T-cell (primary cell): Measurements from ENCODE around the gene COTL1. TPM values are rescaled to one million over a fixed set of nuclear protein-coding genes. Genes with fewer than 3 reads are reported as not detected.

ENCODE experiments used
- ATAC-seq, 4 experiments: fragments of 200-7000 bp in 3 of 4; fragments of 150-1000 bp in 1 of 4; cut with Tn5 transposase; replicated peaks in 1 of 4; 1 replicate in 3 of 4; 2 replicates in 1 of 4; pipeline ENCODE4 v1.10.0; 2021; ENCODE audit warnings: moderate library complexity in 3 of 4, mild to moderate bottlenecking in 2 of 4, moderate number of reproducible peaks in 1 of 4
- CTCF ChIA-PET, 2 donors: fragments of 300-600 bp; sonication (Branson Sonifier 250); formaldehyde crosslinking; loops; one replicate each; lab custom pipeline; 2022; ENCODE audit warnings: antibody characterized with exemption in 2 of 2; lab: Charles Lee
- POLR2A ChIA-PET, 2 donors: fragments of 300-600 bp; sonication (Branson Sonifier 250); formaldehyde crosslinking; loops; one replicate each; lab custom pipeline; 2022; ENCODE audit warnings: antibody characterized with exemption in 2 of 2; lab: Charles Lee
- DNase-seq, 35 experiments: peaks; one replicate each; pipeline versions ENCODE4 v3.0.0 to v3.0.0-alpha.2; 2013 to 2023
- H3K27ac ChIP-seq: one replicate; pipeline ENCODE4 v1.5.1; 2013; ENCODE audit warnings: low read length
- H3K27me3 ChIP-seq, 2 experiments: replicated peaks in 1 of 2; 1 replicate in 1 of 2; 2 replicates in 1 of 2; pipeline versions ENCODE4 v1.6.1 to v1.7.0; 2013; ENCODE audit warnings: low read length in 1 of 2, mixed read lengths in 1 of 2; ENCODE audit not compliant: control insufficient read depth in 2 of 2, insufficient read depth in 2 of 2; ENCODE audit errors: extremely low read depth in 1 of 2
- H3K36me3 ChIP-seq, 2 donors: 1 replicate in 1 of 2; 2 replicates in 1 of 2; pipeline versions ENCODE4 v1.6.1 to v1.7.0; 2013; ENCODE audit warnings: low read length in 1 of 2; ENCODE audit not compliant: control insufficient read depth in 2 of 2, insufficient read depth in 1 of 2; ENCODE audit errors: extremely low read depth in 1 of 2
- H3K4me1 ChIP-seq, 2 experiments: 1 replicate in 1 of 2; 2 replicates in 1 of 2; pipeline versions ENCODE4 v1.6.1 to v1.7.0; 2013; ENCODE audit warnings: low read length in 2 of 2, mixed read lengths in 1 of 2; ENCODE audit not compliant: insufficient read depth in 2 of 2, control insufficient read depth in 1 of 2; ENCODE audit errors: extremely low read depth in 1 of 2
- H3K4me3 ChIP-seq, 2 donors: 1 replicate in 1 of 2; 2 replicates in 1 of 2; pipeline versions ENCODE4 v1.5.1 to v1.7.0; 2013; ENCODE audit warnings: mild to moderate bottlenecking in 2 of 2, low read length in 1 of 2, moderate library complexity in 1 of 2; ENCODE audit not compliant: control insufficient read depth in 1 of 2; ENCODE audit errors: extremely low read depth in 1 of 2
- H3K9me3 ChIP-seq: 2 replicates; pipeline ENCODE4 v1.7.0; 2013
- H3K27ac Mint-ChIP-seq, 2 donors: one replicate each; pipeline ENCODE4 v1.8.0; 2020 to 2021; ENCODE audit warnings: mild to moderate bottlenecking in 2 of 2, mixed read lengths in 2 of 2
- H3K27me3 Mint-ChIP-seq, 2 donors: one replicate each; pipeline ENCODE4 v1.8.0; 2021 to 2022; ENCODE audit warnings: mixed read lengths in 2 of 2
- H3K36me3 Mint-ChIP-seq: one replicate; pipeline ENCODE4 v1.8.0; 2021; ENCODE audit warnings: mixed read lengths
- H3K4me1 Mint-ChIP-seq, 3 donors: one replicate each; pipeline ENCODE4 v1.8.0; 2020 to 2022; ENCODE audit warnings: mixed read lengths in 3 of 3, mild to moderate bottlenecking in 1 of 3
- H3K4me3 Mint-ChIP-seq, 3 donors: one replicate each; pipeline ENCODE4 v1.8.0; 2020 to 2022; ENCODE audit warnings: mild to moderate bottlenecking in 3 of 3, mixed read lengths in 3 of 3, moderate library complexity in 3 of 3
- H3K9me3 Mint-ChIP-seq, 3 donors: one replicate each; pipeline ENCODE4 v1.8.0; 2020 to 2022; ENCODE audit warnings: mixed read lengths in 3 of 3
- WGBS: methylation state at CpG from one replicate; pipeline ENCODE4 v1.1.5; 2013; ENCODE audit warnings: missing lambda C conversion rate; ENCODE audit not compliant: insufficient coverage; 5-methylcytosine and 5-hydroxymethylcytosine counted together
- total RNA-seq, 35 experiments: library from RNA in 6 of 35; stranded (reverse) in 6 of 35; fragments of 120-200 nt in 1 of 35; gene quantifications; one replicate each; pipeline versions ENCODE4 v1.2.1 to v1.2.4 and lab custom pipeline; 2013 to 2026

Gene COTL1
- total RNA-seq, 5 donors from 2014 or later (not counting 1 experiment from before 2014, with no cell fraction given) = 205 to 265 (median 221) TPM

GRCh38 chr16:84648595-84649510 is 31.0 kb upstream of the COTL1 start:
- peaks cover 49 to 59% (median 50%) of the 10 kb centered on the region in 3 donors for H3K4me1 Mint-ChIP-seq
- peaks cover 14% of the 10 kb centered on the region for H3K36me3 Mint-ChIP-seq
- CTCF ChIA-PET = interaction anchor here (1.0 to 1.5 kb wide), 3 partner anchors 23 to 142 kb away, joined by 3 to 4 read pairs (median 3); no protein-coding TSS in a partner anchor
- Histone ChIP-seq H3K36me3 (peaks cover 13 to 24% of the 10 kb centered on the region in 2 donors), H3K4me1 (peaks cover 11 to 46% of the 10 kb centered on the region in 2 experiments), H3K9me3 (no peaks in the 10 kb centered on the region), H3K27ac (peak overlapping the region; percentile 17), H3K4me3 (peak overlapping the region; percentile 52 to 69), H3K27me3 (peaks cover 0 to 3% of the 10 kb centered on the region in 2 experiments)
- no peaks in the 10 kb centered on the region for H3K27me3 Mint-ChIP-seq
- POLR2A ChIA-PET = interaction anchor here in 1 of 2 donors (1.0 kb wide), 1 partner anchor 41 kb away, joined by 5 read pairs; no protein-coding TSS in a partner anchor
- peak overlapping the region; percentile 77 to 83 (median 78) for H3K4me3 Mint-ChIP-seq
- ATAC-seq (peak; percentile 42 to 65 (median 62)), DNase-seq (peak in 34 of 35 experiments; percentile 8 to 56 (median 35))
- under 1% methylated on average over 85 of the region's 96 CpGs for WGBS
- H3K9me3 Mint-ChIP-seq = no peaks in the 10 kb centered on the region
- peak overlapping the region; percentile 75 to 83 for H3K27ac Mint-ChIP-seq

- Histone ChIP-seq H3K9me3 (no peaks in the 10 kb centered on the region), H3K36me3 (peaks cover 7 to 19% of the 10 kb centered on the region in 2 donors), H3K27ac (peak within 1 kb of the TSS; percentile 17), H3K4me3 (peak within 1 kb of the TSS; percentile 52 to 69), H3K27me3 (peaks cover 0 to 3% of the 10 kb centered on the region in 2 experiments), H3K4me1 (peaks cover 7 to 38% of the 10 kb centered on the region in 2 experiments)
- ChIA-PET CTCF (interaction anchor here (1.0 to 1.5 kb wide), 3 partner anchors 24 to 142 kb away, joined by 3 to 4 read pairs (median 3); no protein-coding TSS in a partner anchor), POLR2A (interaction anchor here in 1 of 2 donors (1.0 kb wide), 1 partner anchor 40 kb away, joined by 5 read pairs; no protein-coding TSS in a partner anchor)
- Mint-ChIP-seq H3K36me3 (peaks cover 14% of the 10 kb centered on the region), H3K4me1 (peaks cover 43 to 53% (median 47%) of the 10 kb centered on the region in 3 donors), H3K27me3 (no peaks in the 10 kb centered on the region), H3K27ac (peak within 1 kb of the TSS; percentile 87 to 91), H3K4me3 (peak within 1 kb of the TSS; percentile 83 to 94 (median 85)), H3K9me3 (no peaks in the 10 kb centered on the region)
- DNase-seq (peak; percentile 26 to 83 (median 64)), ATAC-seq (peak; percentile 87 to 90 (median 88))
- WGBS = 3% methylated on average over 74 of the region's 77 CpGs
Measured at GRCh38 chr16:84647828-84648594, 30.1 kb upstream of the COTL1 start, which contains the start of gene KLHL36. Gene KLHL36, plus strand, starts transcription at chr16:84648511. Its CDS starts 2,357 bp downstream, at chr16:84650868.

GRCh38 chr16:84643674-84644073 is 25.8 kb upstream of the COTL1 start:
- CTCF ChIA-PET = no interaction called here
- no peak overlapping the region for H3K27ac ChIP-seq
- 87% methylated on average over 3 of the region's 4 CpGs for WGBS

GRCh38 chr16:84643180-84643583 is 25.3 kb upstream of the COTL1 start:
- WGBS = 97% methylated on average over 4 of the region's 8 CpGs
- ChIA-PET POLR2A (interaction anchor here in 1 of 2 donors (0.7 kb wide), 1 partner anchor 96 kb away, joined by 4 read pairs; no protein-coding TSS in a partner anchor), CTCF (interaction anchor here (0.6 to 1.2 kb wide), 2 partner anchors 96 to 369 kb away, joined by 3 to 4 read pairs; no protein-coding TSS in a partner anchor)

More at GRCh38 chr16:84643674-84644073, 25.8 kb upstream of the COTL1 start:
- Histone ChIP-seq H3K27me3 (peaks cover 0 to 3% of the 10 kb centered on the region in 2 experiments), H3K36me3 (no peaks in the 10 kb centered on the region), H3K4me1 (peaks cover 18 to 34% of the 10 kb centered on the region in 2 experiments), H3K9me3 (no peaks in the 10 kb centered on the region), H3K4me3 (no peak overlapping the region)
- Mint-ChIP-seq H3K4me3 (no peak overlapping the region), H3K4me1 (peaks cover 33 to 53% (median 49%) of the 10 kb centered on the region in 3 donors), H3K9me3 (no peaks in the 10 kb centered on the region), H3K36me3 (no peaks in the 10 kb centered on the region), H3K27me3 (no peaks in the 10 kb centered on the region), H3K27ac (peak overlapping the region in 1 of 2 donors; percentile 69)
- DNase-seq (no peak), ATAC-seq (no peak)
- POLR2A ChIA-PET = interaction anchor here in 1 of 2 donors (0.7 kb wide), 1 partner anchor 97 kb away, joined by 4 read pairs; no protein-coding TSS in a partner anchor

GRCh38 chr16:84641643-84642358 is 23.9 kb upstream of the COTL1 start:
- peak overlapping the region in 1 of 2 donors; percentile 15 for H3K4me3 ChIP-seq
- Mint-ChIP-seq H3K27ac (peak overlapping the region; percentile 86 to 92), H3K36me3 (no peaks in the 10 kb centered on the region), H3K9me3 (no peaks in the 10 kb centered on the region), H3K27me3 (no peaks in the 10 kb centered on the region), H3K4me1 (peaks cover 29 to 61% (median 56%) of the 10 kb centered on the region in 3 donors), H3K4me3 (peak overlapping the region; percentile 4 to 65 (median 25))
- ATAC-seq = peak; percentile 49 to 80 (median 57)
- no peaks in the 10 kb centered on the region for H3K27me3 ChIP-seq
- DNase-seq = peak in 19 of 35 experiments; percentile 12 to 52 (median 33)
- H3K9me3 ChIP-seq = no peaks in the 10 kb centered on the region
- whole genome bisulfite sequencing = no CpG with 5 or more reads among the region's 6 CpGs
- peaks cover 21 to 29% of the 10 kb centered on the region in 2 experiments for H3K4me1 ChIP-seq
- H3K36me3 ChIP-seq = no peaks in the 10 kb centered on the region
- H3K27ac ChIP-seq = no peak overlapping the region
- CTCF ChIA-PET = interaction anchor here (0.6 to 1.3 kb wide), 4 partner anchors 19 to 135 kb away, joined by 3 to 4 read pairs (median 4); no protein-coding TSS in a partner anchor
- POLR2A ChIA-PET = no interaction called here

More at GRCh38 chr16:84643180-84643583, 25.3 kb upstream of the COTL1 start:
- H3K9me3 ChIP-seq = no peaks in the 10 kb centered on the region
- Mint-ChIP-seq H3K9me3 (no peaks in the 10 kb centered on the region), H3K36me3 (no peaks in the 10 kb centered on the region), H3K27ac (no peak overlapping the region), H3K4me1 (peaks cover 33 to 58% (median 53%) of the 10 kb centered on the region in 3 donors), H3K4me3 (no peak overlapping the region), H3K27me3 (no peaks in the 10 kb centered on the region)
- ATAC-seq (no peak), DNase-seq (no peak)
- H3K4me1 ChIP-seq = peaks cover 21 to 37% of the 10 kb centered on the region in 2 experiments
- no peak overlapping the region for H3K27ac ChIP-seq
- H3K27me3 ChIP-seq = peaks cover 0 to 3% of the 10 kb centered on the region in 2 experiments
- no peaks in the 10 kb centered on the region for H3K36me3 ChIP-seq
- H3K4me3 ChIP-seq = no peak overlapping the region
